ENCODE data around the gene UCN.

DNA sequence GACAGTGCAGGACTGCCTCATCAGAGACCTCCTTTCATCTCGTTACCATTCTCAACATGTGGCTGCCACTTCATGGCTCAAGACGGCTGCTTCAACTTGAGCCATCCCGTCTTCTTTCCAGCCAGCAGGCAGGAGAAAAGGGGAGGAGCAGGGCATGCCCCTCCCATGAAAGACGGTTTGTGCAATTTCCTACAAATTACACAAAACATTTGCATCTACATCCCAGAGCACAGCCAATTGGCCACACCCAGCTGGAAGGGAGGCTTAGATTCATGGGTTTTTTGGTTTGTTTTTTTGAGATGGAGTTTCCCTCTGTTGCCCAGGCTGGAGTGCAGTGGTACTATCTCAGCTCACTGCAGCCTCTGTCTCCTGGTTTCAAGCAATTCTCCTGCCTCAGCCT is 11.8 kb downstream of the UCN start:
- TF ChIP-seq CTCF (conservative IDR thresholded peaks at IDR 0.05; ENCODE audit: low read length) (no peak), EZH2phosphoT487 (IDR thresholded peaks at IDR 0.05; ENCODE audit: borderline replicate concordance) (no peak)
